ENCODE data around the gene FAM20A.

- TF ChIP-seq TAF1 (IDR thresholded peaks at IDR 0.05; ENCODE audit: low read depth) (no peak), POLR2AphosphoS5 (IDR thresholded peaks at IDR 0.05) (no peak), CTCF (IDR thresholded peaks at IDR 0.05; ENCODE audit: poor library complexity, severe bottlenecking) (no peak), MXI1 (conservative IDR thresholded peaks at IDR 0.05; ENCODE audit: poor library complexity, severe bottlenecking) (no peak)
Observed at GRCh38 chr17:68580236-68580770, 20.9 kb downstream of the FAM20A start.

Measured in neural cell (in vitro differentiated cells).